Measurements from ENCODE around the gene MDGA2. TPM values are rescaled to one million over a fixed set of nuclear protein-coding genes. Genes with fewer than 3 reads are reported as not detected.

Gene MDGA2
- total RNA-seq, 1 donor: not detected

- DNase-seq (ENCODE audit: low read depth): no peak
- TF ChIP-seq CTCF (IDR thresholded peaks at IDR 0.05; ENCODE audit: insufficient read depth, low read length): no peak
- no peak overlapping the region for H3K4me3 ChIP-seq (ENCODE audit: low read depth, low read length)
These were observed 342.5 kb downstream of the MDGA2 start for GRCh38 chr14:47332939-47333338.

- DNase-seq (ENCODE audit: low read depth): no peak
These were observed 343.3 kb downstream of the MDGA2 start for GRCh38 chr14:47332106-47332505.

GRCh38 chr14:47328376-47328775 is 347.0 kb downstream of the MDGA2 start:
- no peak for DNase-seq (ENCODE audit: low read depth)
- no peak for TF ChIP-seq CTCF (IDR thresholded peaks at IDR 0.05; ENCODE audit: insufficient read depth, low read length)
- H3K4me3 ChIP-seq (ENCODE audit: low read depth, low read length): no peak overlapping the region

More at GRCh38 chr14:47332106-47332505, 343.3 kb downstream of the MDGA2 start:
- TF ChIP-seq CTCF (IDR thresholded peaks at IDR 0.05; ENCODE audit: insufficient read depth, low read length): no peak
- no peak overlapping the region for H3K4me3 ChIP-seq (ENCODE audit: low read depth, low read length)

- H3K4me3 ChIP-seq (ENCODE audit: low read depth, low read length): no peak overlapping the region
- DNase-seq (ENCODE audit: low read depth): no peak
- no peak for TF ChIP-seq CTCF (IDR thresholded peaks at IDR 0.05; ENCODE audit: insufficient read depth, low read length)
These were observed 348.1 kb downstream of the MDGA2 start for GRCh38 chr14:47327336-47327735.

- H3K4me3 ChIP-seq (ENCODE audit: low read depth, low read length): no peak overlapping the region
- TF ChIP-seq CTCF (IDR thresholded peaks at IDR 0.05; ENCODE audit: insufficient read depth, low read length): no peak
- no peak for DNase-seq (ENCODE audit: low read depth)
These were observed 352.7 kb downstream of the MDGA2 start for GRCh38 chr14:47322751-47323150.

GRCh38 chr14:47302121-47302520 is 373.3 kb downstream of the MDGA2 start:
- no peak for TF ChIP-seq CTCF (IDR thresholded peaks at IDR 0.05; ENCODE audit: insufficient read depth, low read length)
- H3K4me3 ChIP-seq (ENCODE audit: low read depth, low read length): no peak overlapping the region
- DNase-seq (ENCODE audit: low read depth): no peak

- no peak for DNase-seq (ENCODE audit: low read depth)
- no peak for TF ChIP-seq CTCF (IDR thresholded peaks at IDR 0.05; ENCODE audit: insufficient read depth, low read length)
- no peak overlapping the region for H3K4me3 ChIP-seq (ENCODE audit: low read depth, low read length)
These were observed 374.6 kb downstream of the MDGA2 start for GRCh38 chr14:47300796-47301195.

All from fibroblast of the aortic adventitia (primary cell).